NB4 (cell line): ENCODE results near the gene RRBP1.

ENCODE experiments used
- DNase-seq: peaks from one replicate; pipeline ENCODE4 v3.0.0; 2010; ENCODE audit warnings: low read depth
- H3K4me3 ChIP-seq: one replicate; pipeline ENCODE4 v1.5.1; 2011; ENCODE audit warnings: mild to moderate bottlenecking, low read depth, low read length, moderate library complexity
- MAX ChIP-seq: IDR thresholded peaks from 2 replicates; pipeline ENCODE4 v1.6.1; 2011; ENCODE audit warnings: low read depth, low read length
- MYC ChIP-seq: IDR thresholded peaks from 2 replicates; pipeline ENCODE4 v1.6.1; 2011; ENCODE audit warnings: low read depth, low read length
- POLR2A ChIP-seq: IDR thresholded peaks from 2 replicates; pipeline ENCODE4 v1.6.1; 2011; ENCODE audit warnings: mild to moderate bottlenecking; ENCODE audit not compliant: insufficient read length; ENCODE audit errors: extremely low read depth
- TF ChIP-seq, protein P1 (sequence below): IDR thresholded peaks from one replicate; pipeline ENCODE4 v1.5.1; 2012; ENCODE audit warnings: low read depth, low read length

The RRBP1 gene

DNA sequence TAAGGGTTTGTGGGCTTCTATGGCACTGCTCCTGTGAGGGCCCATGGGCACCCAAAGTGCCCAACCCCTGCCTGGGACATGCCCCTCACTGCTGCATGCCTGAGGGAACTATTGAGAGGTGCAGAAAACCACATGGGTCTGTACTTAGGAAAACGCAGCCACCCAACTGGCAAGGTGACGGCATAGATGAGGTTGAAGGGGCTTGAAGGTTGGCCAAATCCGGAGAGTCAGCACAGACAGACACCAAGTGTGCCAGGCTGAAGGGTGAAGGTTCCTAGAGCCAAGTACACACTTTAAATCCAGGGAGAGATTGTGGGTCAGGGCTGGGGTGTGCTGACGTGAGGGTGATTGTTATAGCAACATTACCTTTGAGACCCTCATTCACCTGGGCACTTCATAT is 23.9 kb upstream of the RRBP1 start:
- no peak for TF ChIP-seq MYC
- TF ChIP-seq POLR2A: no peak
- no peak for TF ChIP-seq MAX
- TF ChIP-seq, protein P1, sequence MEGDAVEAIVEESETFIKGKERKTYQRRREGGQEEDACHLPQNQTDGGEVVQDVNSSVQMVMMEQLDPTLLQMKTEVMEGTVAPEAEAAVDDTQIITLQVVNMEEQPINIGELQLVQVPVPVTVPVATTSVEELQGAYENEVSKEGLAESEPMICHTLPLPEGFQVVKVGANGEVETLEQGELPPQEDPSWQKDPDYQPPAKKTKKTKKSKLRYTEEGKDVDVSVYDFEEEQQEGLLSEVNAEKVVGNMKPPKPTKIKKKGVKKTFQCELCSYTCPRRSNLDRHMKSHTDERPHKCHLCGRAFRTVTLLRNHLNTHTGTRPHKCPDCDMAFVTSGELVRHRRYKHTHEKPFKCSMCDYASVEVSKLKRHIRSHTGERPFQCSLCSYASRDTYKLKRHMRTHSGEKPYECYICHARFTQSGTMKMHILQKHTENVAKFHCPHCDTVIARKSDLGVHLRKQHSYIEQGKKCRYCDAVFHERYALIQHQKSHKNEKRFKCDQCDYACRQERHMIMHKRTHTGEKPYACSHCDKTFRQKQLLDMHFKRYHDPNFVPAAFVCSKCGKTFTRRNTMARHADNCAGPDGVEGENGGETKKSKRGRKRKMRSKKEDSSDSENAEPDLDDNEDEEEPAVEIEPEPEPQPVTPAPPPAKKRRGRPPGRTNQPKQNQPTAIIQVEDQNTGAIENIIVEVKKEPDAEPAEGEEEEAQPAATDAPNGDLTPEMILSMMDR: no peak
- DNase-seq: no peak
- H3K4me3 ChIP-seq: no peak overlapping the region

DNA sequence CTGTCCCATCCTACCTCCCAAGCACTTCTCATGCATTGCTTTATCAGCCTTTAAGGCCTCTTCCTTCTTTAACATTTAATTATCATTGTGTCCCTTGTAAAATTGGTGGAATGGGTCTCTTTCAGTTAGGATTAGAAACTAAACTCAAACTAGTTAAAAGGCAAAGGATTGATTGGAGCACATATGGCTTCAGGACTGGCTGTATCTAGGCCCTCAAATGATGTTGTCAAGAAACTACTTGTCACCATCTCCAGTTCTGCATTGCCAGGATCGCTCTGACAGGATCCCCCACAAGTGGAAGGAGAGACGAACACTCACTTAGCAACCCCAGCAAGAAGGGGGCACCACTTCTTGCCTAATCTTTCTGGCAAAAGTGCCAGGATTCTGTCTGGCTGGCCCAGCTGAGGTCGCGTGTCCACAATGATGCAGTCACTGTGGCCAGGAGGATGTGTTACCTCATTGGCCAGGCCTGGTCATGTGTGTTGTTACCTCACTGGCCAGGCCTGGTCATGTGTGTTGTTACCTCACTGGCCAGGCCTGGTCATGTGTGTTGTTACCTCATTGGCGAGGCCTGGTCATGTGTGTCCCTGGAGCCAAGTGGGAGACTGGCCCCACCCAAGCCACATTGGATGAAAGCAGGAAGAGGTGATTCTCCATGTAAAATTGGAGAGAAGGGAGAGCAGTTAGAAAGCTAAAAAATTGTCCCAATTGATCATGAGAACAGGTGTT is 22.7 kb upstream of the RRBP1 start:
- no peak for DNase-seq
- TF ChIP-seq, protein P1: no peak
- TF ChIP-seq MYC: no peak
- TF ChIP-seq POLR2A: no peak
- no peak for TF ChIP-seq MAX
- H3K4me3 ChIP-seq: no peak overlapping the region

GRCh38 chr20:17701826-17702225 is 19.8 kb upstream of the RRBP1 start:
- DNase-seq: no peak
- TF ChIP-seq MYC (no peak), POLR2A (no peak), MAX (no peak)
- TF ChIP-seq, protein P1: no peak
- H3K4me3 ChIP-seq: no peak overlapping the region

- TF ChIP-seq MAX (no peak), POLR2A (no peak), MYC (no peak)
- TF ChIP-seq, protein P1: no peak
- no peak for DNase-seq
- H3K4me3 ChIP-seq: no peak overlapping the region
Observed at GRCh38 chr20:17700637-17701036, 18.6 kb upstream of the RRBP1 start.

GRCh38 chr20:17699931-17700351 is 17.9 kb upstream of the RRBP1 start, which contains the start of gene BANF2:
Gene BANF2, plus strand, starts transcription at chr20:17699966. Its CDS starts 25,060 bp downstream, at chr20:17725026.
- TF ChIP-seq MYC: no peak
- DNase-seq: no peak
- no peak within 1 kb of the TSS for H3K4me3 ChIP-seq

DNA sequence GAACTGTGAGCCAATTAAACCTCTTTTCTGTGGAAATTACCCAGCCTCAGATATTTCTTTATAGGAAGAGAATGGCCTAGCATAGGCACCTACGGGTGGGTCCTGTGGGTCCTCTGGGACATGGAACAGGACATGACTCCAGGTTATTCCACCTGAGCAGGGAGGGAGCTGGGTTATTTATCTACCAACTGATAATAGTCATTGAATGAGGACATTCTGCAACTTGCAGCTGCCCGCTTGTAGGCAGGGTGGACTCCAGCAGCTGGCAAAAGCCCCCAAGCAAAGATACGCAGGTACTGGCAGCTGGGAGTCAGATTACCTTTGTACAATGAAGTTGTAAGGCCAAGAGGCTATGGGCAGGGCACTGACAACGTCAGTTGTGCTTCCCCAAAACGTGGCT is 16.3 kb upstream of the RRBP1 start:
- H3K4me3 ChIP-seq: no peak overlapping the region
- TF ChIP-seq MAX (no peak), POLR2A (no peak), MYC (no peak)
- TF ChIP-seq, protein P1: no peak
- no peak for DNase-seq
